HepG2 (cell line): ENCODE data around the gene NOS1AP. TPM values are rescaled to one million over a fixed set of nuclear protein-coding genes. Genes with fewer than 3 reads are reported as not detected.

Experiments used
- CTCF ChIP-seq: sonication (generic); formaldehyde crosslinking; IDR thresholded peaks from 2 replicates; pipeline ENCODE4 v1.5.0; 2020; ENCODE audit warnings: mild to moderate bottlenecking, missing genetic modification reagents, moderate library complexity
- FOXC1 ChIP-seq: sonication (generic); formaldehyde crosslinking; IDR thresholded peaks from 2 replicates; pipeline ENCODE4 v1.8.0; 2022; ENCODE audit warnings: mild to moderate bottlenecking, missing genetic modification reagents, borderline replicate concordance
- GATAD2A ChIP-seq: IDR thresholded peaks from 2 replicates; pipeline ENCODE4 v1.6.1; 2016
- HNF1B ChIP-seq: sonication (generic); formaldehyde crosslinking; IDR thresholded peaks from 2 replicates; pipeline ENCODE4 v1.5.1; 2020; ENCODE audit warnings: mild to moderate bottlenecking, moderate library complexity, missing genetic modification reagents
- IRX3 ChIP-seq: sonication (generic); formaldehyde crosslinking; IDR thresholded peaks from 2 replicates; pipeline ENCODE4 v1.8.1; 2023; ENCODE audit warnings: mild to moderate bottlenecking, low read depth, missing genetic modification reagents, borderline replicate concordance
- ISL2 ChIP-seq: sonication (generic); formaldehyde crosslinking; IDR thresholded peaks from 2 replicates; pipeline ENCODE4 v1.5.0; 2020; ENCODE audit warnings: missing genetic modification reagents
- KLF16 ChIP-seq, 2 experiments: sonication (generic) in 1 of 2; formaldehyde crosslinking in 1 of 2; IDR thresholded peaks; 2 replicates each; pipeline versions ENCODE4 v1.6.1 to v1.8.0; 2016 to 2023; ENCODE audit warnings: missing genetic modification reagents in 2 of 2, missing compliant biosample characterization in 1 of 2
- RARA ChIP-seq: IDR thresholded peaks from 2 replicates; pipeline ENCODE4 v1.6.1; 2016; ENCODE audit warnings: missing genetic modification reagents, missing compliant biosample characterization
- SALL1 ChIP-seq: sonication (generic); formaldehyde crosslinking; IDR thresholded peaks from 2 replicates; pipeline ENCODE4 v1.8.0; 2022; ENCODE audit warnings: mild to moderate bottlenecking, missing genetic modification reagents
- SKI ChIP-seq: fragments of 450-650 bp; IDR thresholded peaks from one replicate; pipeline ENCODE4 v1.6.1; 2018; ENCODE audit warnings: mild to moderate bottlenecking; ENCODE audit not compliant: partially characterized antibody
- ZNF143 ChIP-seq: sonication (generic); formaldehyde crosslinking; IDR thresholded peaks from 2 replicates; pipeline ENCODE4 v1.4.0; 2020; ENCODE audit warnings: missing genetic modification reagents
- ZNF468 ChIP-seq: sonication (generic); formaldehyde crosslinking; IDR thresholded peaks from 2 replicates; pipeline ENCODE4 v1.8.0; 2022; ENCODE audit warnings: mild to moderate bottlenecking, moderate library complexity, missing genetic modification reagents
- ZNF792 ChIP-seq: IDR thresholded peaks from 2 replicates; pipeline ENCODE4 v1.6.1; 2016
- ZUFSP ChIP-seq: sonication (generic); formaldehyde crosslinking; IDR thresholded peaks from 2 replicates; pipeline ENCODE4 v1.9.0; 2021; ENCODE audit warnings: missing genetic modification reagents, mild to moderate bottlenecking, borderline replicate concordance
- ZZZ3 ChIP-seq: sonication (generic); formaldehyde crosslinking; IDR thresholded peaks from 2 replicates; pipeline ENCODE4 v1.4.0; 2020; ENCODE audit warnings: missing genetic modification reagents, mild to moderate bottlenecking, borderline replicate concordance
- polyA plus RNA-seq, 8 experiments: library from polyadenylated mRNA; depleted of rRNA in 3 of 8; stranded (reverse) in 7 of 8; unstranded in 1 of 8; fragments of >200 nt; fragmentation: Illumina TruSeq in 4 of 8; extraction: Trizol in 4 of 8; gene quantifications; 2 replicates each; pipeline versions ENCODE4 v1.2.1 to v1.2.3, GENCODE V29; 2011 to 2016; ENCODE audit warnings: low read depth in 4 of 8, missing spikeins in 1 of 8, mixed read lengths in 1 of 8; ENCODE audit not compliant: insufficient read depth in 1 of 8
- total RNA-seq, 5 experiments: library from RNA; depleted of rRNA; stranded (reverse); fragments of >200 nt; fragmentation: Illumina TruSeq; extraction: Trizol; gene quantifications; 2 replicates each; pipeline ENCODE4 v1.2.3, GENCODE V29; 2016; ENCODE audit warnings: low read depth in 1 of 5

NOS1AP gene
- total and polyA plus RNA-seq, 2 of the 13 experiments (the other 11 are each of a cell fraction or from before 2014, with no cell fraction given): 2.0 to 3.3 TPM

- TF ChIP-seq KLF16 (CRISPR knock-in tag; IDR thresholded peaks at IDR 0.05) (no peak), ISL2 (CRISPR knock-in tag) (no peak), IRX3 (CRISPR knock-in tag) (no peak), ZNF143 (CRISPR knock-in tag) (no peak), SALL1 (CRISPR knock-in tag) (peak; percentile 54; the same call in 1 of the 2 replicates), FOXC1 (no peak), SKI (peak; percentile 81), CTCF (CRISPR knock-in tag) (0 out of 2 replicates have a peak, but pooled peaks have one; percentile 9), HNF1B (CRISPR knock-in tag) (no peak), ZNF468 (CRISPR knock-in tag) (no peak), RARA (CRISPR knock-in tag) (peak; percentile 66; the same call in 1 of the 2 replicates), ZUFSP (CRISPR knock-in tag) (no peak), ZNF792 (CRISPR knock-in tag) (no peak), GATAD2A (CRISPR knock-in tag) (0 out of 2 replicates have a peak, but pooled peaks have one; percentile 14), ZZZ3 (CRISPR knock-in tag) (no peak)
- TF ChIP-seq, all 625 proteins: peak for 21
Observed at GRCh38 chr1:162285149-162285561, 215.7 kb downstream of the NOS1AP start (continued).
